ENCODE results near the gene TOP3A.

Gene TOP3A

GRCh38 chr17:18253947-18254821 lies 60.6 kb downstream of the TOP3A start:
- no peak for DNase-seq

GRCh38 chr17:18253187-18253884 lies 61.5 kb downstream of the TOP3A start:
- DNase-seq = no peak

- no peak for DNase-seq
Measured at GRCh38 chr17:18252160-18252559, 62.6 kb downstream of the TOP3A start.

- DNase-seq = no peak
Measured at GRCh38 chr17:18251204-18251603, 63.6 kb downstream of the TOP3A start.

- DNase-seq = no peak
Measured at GRCh38 chr17:18250708-18251107, 64.1 kb downstream of the TOP3A start.

GRCh38 chr17:18250259-18250658 lies 64.5 kb downstream of the TOP3A start:
- no peak for DNase-seq

GRCh38 chr17:18248811-18249210 lies 66.0 kb downstream of the TOP3A start:
- DNase-seq = no peak

GRCh38 chr17:18248300-18248731 lies 66.5 kb downstream of the TOP3A start:
- peak; percentile 67 for DNase-seq

DNA sequence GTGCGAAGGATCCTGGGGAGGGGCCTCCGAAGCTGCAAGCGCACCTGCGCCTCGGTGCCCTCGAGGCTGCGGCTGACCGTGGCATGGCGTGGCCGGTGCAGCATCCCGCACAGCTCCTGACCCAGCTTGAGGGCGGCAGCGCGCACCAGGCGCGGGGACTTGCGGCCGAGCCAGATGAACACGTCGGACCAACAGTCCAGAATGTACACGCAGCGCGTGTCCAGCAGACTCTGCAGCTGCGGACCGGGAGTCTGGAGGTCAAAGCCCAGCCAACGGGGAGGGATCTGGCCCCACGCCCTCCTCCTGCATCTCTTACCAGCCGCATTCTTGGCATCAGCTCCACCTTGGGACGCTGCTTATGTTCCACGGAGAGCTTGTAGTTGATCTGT lies 67.2 kb downstream of the TOP3A start:
- no peak for DNase-seq

DNA sequence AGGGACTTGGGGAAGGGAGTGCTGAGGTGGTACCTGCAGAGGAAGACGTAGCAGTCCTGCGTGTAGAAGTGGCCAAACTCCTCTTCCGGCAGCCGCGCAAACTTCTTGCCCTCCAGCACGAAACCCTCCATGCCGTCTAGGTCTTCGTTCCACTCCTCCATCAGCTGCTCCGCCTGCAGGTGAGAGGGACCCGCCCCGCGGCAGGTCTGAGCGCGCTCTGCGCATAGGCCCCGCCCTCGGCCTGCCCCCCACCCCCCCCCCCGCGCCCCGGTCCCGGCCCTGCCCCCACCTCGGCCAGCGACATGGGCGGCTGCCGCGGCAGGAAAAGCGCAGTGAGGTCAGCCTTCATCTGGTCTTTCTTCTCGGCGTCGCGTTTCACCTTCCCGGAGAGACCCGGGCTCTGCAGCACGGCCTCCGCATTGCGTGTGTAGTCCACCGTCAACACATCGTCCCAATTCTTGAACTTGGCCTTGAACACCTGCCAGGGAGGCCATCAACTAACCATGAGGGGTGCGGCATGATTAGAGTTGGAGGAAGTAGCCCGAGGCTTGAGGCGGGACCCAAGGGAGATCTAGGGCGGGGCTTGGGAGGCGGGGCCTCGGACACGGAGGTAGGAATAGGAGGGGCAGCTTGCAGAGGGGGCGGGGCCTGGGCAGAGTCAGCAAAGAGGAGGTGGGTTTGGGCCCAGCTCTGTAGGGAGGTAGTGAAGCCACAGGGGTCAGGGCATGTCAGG lies 67.7 kb downstream of the TOP3A start:
- DNase-seq = peak; percentile 26

GRCh38 chr17:18246109-18246725 lies 68.6 kb downstream of the TOP3A start:
- DNase-seq = no peak

DNA sequence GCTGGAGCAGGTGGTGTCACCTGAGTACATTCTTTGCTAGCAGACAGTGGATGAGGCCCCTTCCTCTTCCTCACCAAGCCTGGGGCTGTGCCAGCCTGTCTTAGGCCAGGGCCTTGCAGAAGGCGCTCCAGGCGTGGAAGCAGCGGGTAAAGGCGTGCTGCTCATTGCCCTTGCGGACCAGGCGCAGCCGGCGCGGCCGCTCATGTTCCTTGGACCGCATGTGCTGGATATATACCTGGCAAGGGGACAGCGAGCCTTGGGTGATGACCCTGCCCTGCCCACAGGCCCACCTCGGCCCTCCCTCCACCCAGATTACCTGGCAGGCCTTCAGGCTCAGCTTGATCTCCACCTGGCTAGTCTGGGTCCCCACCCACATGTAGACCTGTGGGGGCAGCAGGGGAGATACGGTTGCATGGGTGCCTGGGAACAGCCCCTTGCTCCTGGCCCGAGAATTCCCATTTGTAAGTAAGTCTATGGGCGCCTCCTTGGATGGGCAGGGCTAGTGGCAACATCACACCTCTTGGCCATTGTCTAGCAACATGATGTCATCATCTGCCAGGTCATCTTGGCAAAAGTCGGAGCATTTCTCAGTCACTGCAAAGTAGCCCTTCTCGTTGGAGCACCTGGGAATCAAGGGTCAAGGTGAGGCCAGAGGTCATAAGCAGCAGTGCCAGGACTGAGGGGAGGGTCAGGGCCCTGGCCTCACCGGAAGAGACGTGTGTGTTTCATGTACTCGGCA lies 69.6 kb downstream of the TOP3A start:
- DNase-seq = no peak

DNA sequence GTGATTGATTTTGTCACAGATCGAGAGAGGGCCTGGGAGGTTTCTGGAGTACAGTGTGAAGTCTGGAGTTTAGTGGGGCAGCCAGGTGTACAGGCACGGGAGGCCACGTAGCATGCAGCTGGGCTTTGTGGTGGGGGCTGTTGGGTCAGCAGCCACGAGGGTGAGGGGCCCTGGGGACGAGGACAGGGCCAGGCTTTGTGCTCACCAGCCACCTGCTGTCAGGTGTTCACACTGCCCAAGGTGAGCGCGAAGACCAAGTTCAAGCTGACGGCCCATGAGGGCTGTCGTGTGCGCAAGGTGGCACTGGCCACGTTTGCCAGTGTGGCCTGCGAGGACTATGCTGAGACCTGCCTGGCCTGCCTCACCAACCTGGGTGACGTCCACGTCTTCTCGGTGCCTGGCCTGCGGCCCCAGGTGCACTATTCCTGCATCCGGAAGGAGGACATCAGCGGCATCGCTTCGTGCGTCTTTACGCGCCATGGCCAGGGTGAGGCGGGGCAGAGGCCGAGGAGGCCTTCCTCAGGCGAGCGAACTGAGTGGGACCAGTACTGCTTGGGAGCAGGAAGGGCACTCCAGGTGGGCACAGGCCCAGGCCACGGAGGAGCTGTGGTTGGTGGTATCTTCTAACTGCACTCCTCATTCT lies 73.4 kb downstream of the TOP3A start:
- no peak for DNase-seq

- DNase-seq = no peak
Measured at GRCh38 chr17:18240449-18240848, 74.3 kb downstream of the TOP3A start.

DNA sequence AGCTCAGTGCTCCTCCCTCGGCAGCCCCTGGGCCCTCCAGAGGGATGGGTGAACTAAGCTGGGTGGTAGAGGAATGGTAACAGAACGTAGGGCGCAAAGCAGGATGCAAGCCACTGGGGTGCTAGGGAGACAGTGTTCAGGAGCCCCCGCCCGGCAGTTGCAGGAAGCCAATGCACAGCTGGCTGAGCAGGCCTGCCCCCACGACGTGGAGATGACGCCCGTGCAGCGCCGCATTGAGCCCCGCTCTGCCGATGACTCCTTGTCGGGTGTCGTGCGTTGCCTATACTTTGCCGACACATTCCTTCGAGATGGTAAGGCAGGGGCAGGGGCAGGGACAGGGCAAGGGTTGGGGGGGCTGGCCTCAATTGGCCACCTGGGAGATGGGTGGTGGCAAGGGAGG lies 76.5 kb downstream of the TOP3A start:
- DNase-seq = no peak

DNA sequence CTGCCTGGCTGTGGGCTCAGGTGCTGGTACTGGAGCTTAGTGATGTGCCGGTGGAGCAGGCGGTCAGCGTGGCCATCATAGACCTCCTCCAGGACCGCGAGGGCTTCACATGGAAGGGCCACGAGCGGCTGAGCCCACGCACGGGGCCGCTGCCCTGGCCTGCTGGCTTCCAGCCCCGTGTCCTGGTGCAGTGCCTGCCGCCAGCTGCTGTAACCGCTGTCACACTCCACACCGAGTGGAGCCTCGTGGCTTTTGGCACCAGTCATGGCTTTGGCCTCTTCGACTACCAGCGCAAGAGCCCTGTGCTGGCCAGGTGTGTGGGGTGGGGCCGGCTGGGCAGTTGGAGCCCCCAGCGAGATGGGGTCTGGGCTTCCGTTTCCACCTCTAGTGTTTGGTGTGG lies 77.3 kb downstream of the TOP3A start:
- DNase-seq = no peak

DNA sequence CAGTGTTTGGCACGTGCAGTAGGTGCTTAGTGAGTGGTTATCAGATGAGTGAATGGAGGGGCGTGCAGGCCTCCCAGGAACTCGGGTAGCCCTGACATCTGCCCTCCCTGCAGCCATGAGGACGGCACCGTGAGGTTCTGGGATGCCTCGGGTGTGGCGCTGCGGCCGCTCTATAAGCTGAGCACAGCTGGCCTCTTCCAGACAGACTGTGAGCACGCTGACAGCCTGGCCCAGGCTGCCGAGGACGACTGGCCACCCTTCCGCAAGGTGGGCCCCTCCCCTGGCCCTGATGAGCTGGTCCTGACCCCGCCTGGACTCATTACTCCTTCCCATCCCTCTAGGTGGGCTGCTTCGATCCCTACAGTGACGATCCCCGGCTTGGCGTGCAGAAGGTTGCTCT lies 78.3 kb downstream of the TOP3A start:
- no peak for DNase-seq

- peak; percentile 16 for DNase-seq
Measured at GRCh38 chr17:18235743-18236256, 79.0 kb downstream of the TOP3A start.

- DNase-seq = no peak
Measured at GRCh38 chr17:18234853-18235380, 79.9 kb downstream of the TOP3A start.

GRCh38 chr17:18233803-18234518 lies 80.8 kb downstream of the TOP3A start:
- DNase-seq = no peak

GRCh38 chr17:18231164-18231563 lies 83.6 kb downstream of the TOP3A start:
- DNase-seq = no peak

All from activated CD4-positive, alpha-beta T cell treated with anti-CD3 and anti-CD28 coated beads, Interleukin-2, amount 50 U/mL, for 16 hours (primary cell).